B cell (primary cell): Measurements from ENCODE around the gene CNTN4. TPM values are rescaled to one million over a fixed set of nuclear protein-coding genes. Genes with fewer than 3 reads are reported as not detected.

ENCODE experiments used
- ATAC-seq: fragments of 200-7000 bp; cut with Tn5 transposase; one replicate; pipeline ENCODE4 v1.10.0; 2021; ENCODE audit warnings: low read depth, mild to moderate bottlenecking, moderate number of reproducible peaks, moderate library complexity
- CTCF ChIA-PET: fragments of 350-600 bp; sonication (Branson Sonifier 250); formaldehyde crosslinking; loops from one replicate; lab custom pipeline; 2021; ENCODE audit warnings: antibody characterized with exemption, inconsistent platforms; lab: Charles Lee
- POLR2A ChIA-PET: fragments of 350-600 bp; sonication (Branson Sonifier 250); formaldehyde crosslinking; loops from one replicate; lab custom pipeline; 2021; ENCODE audit warnings: antibody characterized with exemption; lab: Charles Lee
- DNase-seq: peaks from one replicate; pipeline ENCODE4 v3.0.0; 2013
- H2AFZ ChIP-seq: 2 replicates; pipeline ENCODE4 v1.6.1; 2012; ENCODE audit warnings: mild to moderate bottlenecking, low read depth, low read length; ENCODE audit not compliant: insufficient read depth, poor library complexity, severe bottlenecking
- H3K27ac ChIP-seq, 2 donors: 1 replicate in 1 of 2; 2 replicates in 1 of 2; pipeline ENCODE4 v1.5.1; 2012 to 2013; ENCODE audit warnings: low read length in 2 of 2, mild to moderate bottlenecking in 2 of 2, moderate library complexity in 1 of 2
- H3K27me3 ChIP-seq, 4 experiments: fragments of 200-600 bp in 1 of 4; sonication (generic) in 1 of 4; replicated peaks in 1 of 4; 1 replicate in 2 of 4; 2 replicates in 2 of 4; pipeline versions ENCODE4 v1.6.1 to v1.7.0; 2013 to 2016; ENCODE audit warnings: low read length in 3 of 4, mild to moderate bottlenecking in 2 of 4, mixed read lengths in 1 of 4, moderate library complexity in 1 of 4; ENCODE audit not compliant: insufficient read depth in 4 of 4, control insufficient read depth in 3 of 4; ENCODE audit errors: control extremely low read depth in 1 of 4
- H3K36me3 ChIP-seq, 2 experiments: replicated peaks in 1 of 2; 1 replicate in 1 of 2; 2 replicates in 1 of 2; pipeline versions ENCODE4 v1.6.1 to v1.7.1; 2013; ENCODE audit warnings: low read length in 1 of 2; ENCODE audit not compliant: insufficient read depth in 2 of 2, control insufficient read depth in 1 of 2; ENCODE audit errors: control extremely low read depth in 1 of 2, extremely low read depth in 1 of 2
- H3K4me1 ChIP-seq, 2 donors: fragments of 200-600 bp in 1 of 2; sonication (generic) in 1 of 2; 1 replicate in 1 of 2; 2 replicates in 1 of 2; pipeline versions ENCODE4 v1.5.1 to v1.6.1; 2013 to 2017; ENCODE audit warnings: low read length in 2 of 2; ENCODE audit not compliant: control insufficient read depth in 2 of 2, insufficient read depth in 2 of 2
- H3K4me2 ChIP-seq: replicated peaks from 2 replicates; pipeline ENCODE3; 2012; ENCODE audit warnings: mild to moderate bottlenecking, low read depth, low read length; ENCODE audit not compliant: poor library complexity, severe bottlenecking
- H3K4me3 ChIP-seq, 5 experiments: fragments of 200-600 bp in 1 of 5; sonication (generic) in 1 of 5; 1 replicate in 3 of 5; 2 replicates in 2 of 5; pipeline versions ENCODE4 v1.5.1 to v1.7.0; 2011 to 2016; ENCODE audit warnings: low read length in 4 of 5, mild to moderate bottlenecking in 4 of 5, low read depth in 2 of 5, control low read depth in 1 of 5, moderate library complexity in 1 of 5; ENCODE audit not compliant: insufficient read depth in 1 of 5; ENCODE audit errors: control extremely low read depth in 1 of 5, extremely low read depth in 1 of 5
- H3K79me2 ChIP-seq: fragments of 200-600 bp; sonication (generic); one replicate; pipeline ENCODE4 v1.6.0; 2016; ENCODE audit warnings: low read length; ENCODE audit not compliant: control insufficient read depth, insufficient read depth
- H3K9ac ChIP-seq: fragments of 200-600 bp; sonication (generic); 2 replicates; pipeline ENCODE4 v1.6.1; 2017; ENCODE audit warnings: mild to moderate bottlenecking, low read length, moderate library complexity
- H3K9me3 ChIP-seq, 3 donors: one replicate each; pipeline versions ENCODE4 v1.6.1 to v1.7.1; 2013; ENCODE audit warnings: low read length in 2 of 3; ENCODE audit not compliant: control insufficient read depth in 2 of 3, insufficient read depth in 1 of 3; ENCODE audit errors: control extremely low read depth in 1 of 3
- H4K20me1 ChIP-seq: 2 replicates; pipeline ENCODE4 v1.6.0; 2012; ENCODE audit warnings: mild to moderate bottlenecking, low read length; ENCODE audit not compliant: insufficient read depth, control insufficient read depth, poor library complexity, severe bottlenecking
- H3K27ac Mint-ChIP-seq: one replicate; pipeline ENCODE4 v1.8.0; 2021; ENCODE audit warnings: mixed read lengths
- H3K27me3 Mint-ChIP-seq: one replicate; pipeline ENCODE4 v1.8.0; 2021; ENCODE audit warnings: mixed read lengths
- H3K4me1 Mint-ChIP-seq: one replicate; pipeline ENCODE4 v1.8.0; 2021; ENCODE audit warnings: mixed read lengths
- H3K4me3 Mint-ChIP-seq: one replicate; pipeline ENCODE4 v1.8.0; 2021; ENCODE audit warnings: mixed read lengths
- H3K9me3 Mint-ChIP-seq: one replicate; pipeline ENCODE4 v1.8.0; 2022; ENCODE audit warnings: mixed read lengths; ENCODE audit not compliant: insufficient read depth
- CTCF ChIP-seq: fragments of 200-600 bp; IDR thresholded peaks from one replicate; pipeline ENCODE4 v1.8.0; 2022; ENCODE audit warnings: antibody characterized with exemption, mild to moderate bottlenecking
- EZH2 ChIP-seq: IDR thresholded peaks from 2 replicates; pipeline ENCODE4 v1.6.1; 2012; ENCODE audit warnings: borderline replicate concordance, low read depth, mild to moderate bottlenecking, moderate library complexity, low read length; ENCODE audit not compliant: insufficient read depth, poor library complexity, severe bottlenecking
- WGBS: methylation state at CpG from one replicate; pipeline ENCODE4 v1.1.5; 2013; ENCODE audit warnings: missing lambda C conversion rate; ENCODE audit not compliant: insufficient coverage; 5-methylcytosine and 5-hydroxymethylcytosine counted together
- intact Hi-C: fragments of 100-400 bp; cut with micrococcal nuclease; formaldehyde crosslinking; loops from one replicate; pipeline ENCODE4 v1.10.0; 2022
- polyA plus RNA-seq: library from polyadenylated mRNA; depleted of rRNA; stranded (reverse); fragments of >200 nt; gene quantifications from 2 replicates; pipeline ENCODE4 v1.2.3, GENCODE V29; 2012
- total RNA-seq, 2 donors: library from RNA; stranded (reverse); fragments of 120-200 nt in 1 of 2; gene quantifications; 1 replicate in 1 of 2; 2 replicates in 1 of 2; pipeline versions ENCODE4 v1.2.3 to v1.2.4, GENCODE V29; 2013 to 2022

The CNTN4 gene
- total and polyA plus RNA-seq, 2 donors (not counting 1 experiment from before 2014, with no cell fraction given), result 0.05 TPM; not detected in 1

GRCh38 chr3:2354702-2355101, 256.0 kb downstream of the CNTN4 start:
- H3K4me1 ChIP-seq, result no peaks in the 10 kb centered on the region
- Mint-ChIP-seq H3K27ac (no peak overlapping the region), H3K4me3 (no peak overlapping the region), H3K9me3 (peaks cover 2% of the 10 kb centered on the region), H3K27me3 (no peaks in the 10 kb centered on the region), H3K4me1 (no peaks in the 10 kb centered on the region)
- POLR2A ChIA-PET, result no interaction called here
- no peak overlapping the region for H3K27ac ChIP-seq
- H3K79me2 ChIP-seq, result no peaks in the 10 kb centered on the region
- DNase-seq, result no peak
- CTCF ChIA-PET, result no interaction called here
- peaks cover 1 to 11% (median 3%) of the 10 kb centered on the region in 3 donors for H3K9me3 ChIP-seq
- H3K9ac ChIP-seq, result no peak overlapping the region
- H3K27me3 ChIP-seq, result no peaks in the 10 kb centered on the region
- H2AFZ ChIP-seq, result no peak overlapping the region
- TF ChIP-seq CTCF, result no peak
- TF ChIP-seq EZH2, result no peak
- intact Hi-C loops, result no loop called here
- H3K36me3 ChIP-seq, result no peaks in the 10 kb centered on the region
- H3K4me3 ChIP-seq, result no peak overlapping the region
- H4K20me1 ChIP-seq, result no peaks in the 10 kb centered on the region
- no peak overlapping the region for H3K4me2 ChIP-seq
- WGBS, result no CpG with 5 or more reads among the region's 1 CpG
- no peak for ATAC-seq

GRCh38 chr3:2356298-2356950, 257.8 kb downstream of the CNTN4 start:
- intact Hi-C loops, result no loop called here
- no peaks in the 10 kb centered on the region for H3K27me3 ChIP-seq
- no peak overlapping the region for H3K9ac ChIP-seq
- no CpG with 5 or more reads among the region's 3 CpGs for WGBS
- H3K9me3 Mint-ChIP-seq, result peaks cover 2% of the 10 kb centered on the region
- no peak for ATAC-seq
- no peak for DNase-seq
- H2AFZ ChIP-seq, result no peak overlapping the region
- no peaks in the 10 kb centered on the region for H3K36me3 ChIP-seq
- no peaks in the 10 kb centered on the region for H3K4me1 Mint-ChIP-seq
- H3K27me3 Mint-ChIP-seq, result no peaks in the 10 kb centered on the region
- H3K4me3 Mint-ChIP-seq, result no peak overlapping the region
- no peaks in the 10 kb centered on the region for H3K79me2 ChIP-seq
- no peak overlapping the region for H3K27ac Mint-ChIP-seq
- no peak for TF ChIP-seq EZH2
- TF ChIP-seq CTCF, result no peak
- no peak overlapping the region for H3K27ac ChIP-seq
- no peak overlapping the region for H3K4me2 ChIP-seq
- ChIA-PET CTCF (no interaction called here), POLR2A (no interaction called here)
- H3K4me3 ChIP-seq, result no peak overlapping the region
- no peaks in the 10 kb centered on the region for H3K4me1 ChIP-seq
- H4K20me1 ChIP-seq, result no peaks in the 10 kb centered on the region
- peaks cover 1 to 11% (median 3%) of the 10 kb centered on the region in 3 donors for H3K9me3 ChIP-seq
